ENCODE data around the gene CCDC8.

Gene CCDC8, protein sequence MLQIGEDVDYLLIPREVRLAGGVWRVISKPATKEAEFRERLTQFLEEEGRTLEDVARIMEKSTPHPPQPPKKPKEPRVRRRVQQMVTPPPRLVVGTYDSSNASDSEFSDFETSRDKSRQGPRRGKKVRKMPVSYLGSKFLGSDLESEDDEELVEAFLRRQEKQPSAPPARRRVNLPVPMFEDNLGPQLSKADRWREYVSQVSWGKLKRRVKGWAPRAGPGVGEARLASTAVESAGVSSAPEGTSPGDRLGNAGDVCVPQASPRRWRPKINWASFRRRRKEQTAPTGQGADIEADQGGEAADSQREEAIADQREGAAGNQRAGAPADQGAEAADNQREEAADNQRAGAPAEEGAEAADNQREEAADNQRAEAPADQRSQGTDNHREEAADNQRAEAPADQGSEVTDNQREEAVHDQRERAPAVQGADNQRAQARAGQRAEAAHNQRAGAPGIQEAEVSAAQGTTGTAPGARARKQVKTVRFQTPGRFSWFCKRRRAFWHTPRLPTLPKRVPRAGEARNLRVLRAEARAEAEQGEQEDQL

DNA sequence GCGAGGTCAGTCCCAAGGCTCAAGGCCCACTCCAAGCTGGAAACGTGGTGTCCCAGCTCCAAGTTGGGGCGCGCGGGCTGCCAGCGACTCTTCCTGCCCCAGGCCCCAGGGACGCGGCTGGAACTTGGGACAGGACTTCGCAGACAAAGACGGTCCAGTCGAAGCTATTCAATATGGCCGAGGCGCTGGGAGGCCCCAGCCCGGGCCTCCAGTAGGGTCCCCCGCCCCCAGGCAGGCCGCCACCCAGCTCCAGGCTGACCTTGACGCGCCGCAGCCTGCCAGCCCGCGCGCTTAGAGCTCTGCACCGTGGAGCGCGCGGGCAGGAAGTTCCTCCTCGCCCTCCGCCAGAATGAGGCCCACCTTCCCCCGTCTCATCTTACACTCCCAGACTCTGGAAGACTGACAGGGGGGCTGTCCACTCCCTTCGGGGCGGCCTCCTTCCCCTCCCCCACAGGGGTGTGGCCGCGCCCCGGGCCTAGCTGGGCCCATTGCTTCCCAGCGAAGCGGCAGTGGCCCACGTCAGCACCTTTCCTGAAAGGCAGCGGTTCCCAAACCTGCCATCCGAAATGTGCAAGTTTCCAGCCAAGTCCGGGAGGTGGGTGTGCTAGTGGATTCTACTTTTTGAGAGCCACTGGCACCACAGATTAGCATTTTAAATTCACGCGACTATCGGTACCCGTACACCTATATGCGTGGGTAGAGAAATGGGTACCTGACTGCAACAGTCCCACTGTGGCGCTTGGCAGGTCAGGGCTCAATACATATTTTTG is at the start of gene CCDC8:
TSS of gene CCDC8 (minus strand) at position 303 of the 770 bp plus-strand sequence. CDS start 754 bp downstream, outside the sequence.
- DNase-seq (ENCODE audit: low read depth, low spot score) = peak; percentile 92
- Histone ChIP-seq H3K4me1 (ENCODE audit: insufficient read depth, insufficient read length) (peaks cover 3% of the 10 kb centered on the region), H3K4me3 (ENCODE audit: insufficient read length, low read depth) (peak within 1 kb of the TSS; percentile 91), H3K27me3 (ENCODE audit: insufficient read depth, insufficient read length) (no peaks in the 10 kb centered on the region), H3K36me3 (ENCODE audit: insufficient read depth, insufficient read length, low read length) (peaks cover 24% of the 10 kb centered on the region), H3K9ac (ENCODE audit: insufficient read length, low read depth) (peak within 1 kb of the TSS; percentile 95), H3K9me3 (ENCODE audit: insufficient read depth, low read length) (no peaks in the 10 kb centered on the region)
- TF ChIP-seq YY1 (IDR thresholded peaks at IDR 0.05; ENCODE audit: insufficient read depth, insufficient read length) (no peak), SUZ12 (IDR thresholded peaks at IDR 0.05; ENCODE audit: extremely low read depth, insufficient read depth, insufficient read length) (no peak), ZNF274 (IDR thresholded peaks at IDR 0.05; ENCODE audit: low read depth, low read length) (no peak)

DNA sequence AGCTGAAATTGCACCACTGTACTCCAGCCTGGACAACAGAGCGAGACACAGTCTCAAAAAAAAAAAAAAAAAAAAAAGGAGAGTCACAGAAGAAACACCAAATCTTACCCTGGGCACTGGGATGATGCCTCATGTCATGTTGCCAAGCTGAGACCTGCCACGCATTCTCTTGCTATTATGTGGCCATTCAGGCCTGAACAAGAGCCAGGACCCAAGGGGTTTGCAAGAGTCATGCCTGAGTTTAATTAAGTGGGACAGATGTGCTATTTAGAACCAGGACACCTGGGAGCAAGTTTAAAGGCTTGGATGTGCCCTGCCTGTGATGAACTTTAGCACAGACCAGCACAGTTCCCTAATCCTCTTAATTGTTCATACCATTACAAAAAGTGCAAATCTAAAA is 48.2 kb upstream of the CCDC8 start:
- Histone ChIP-seq H3K4me1 (ENCODE audit: insufficient read depth, insufficient read length) (no peaks in the 10 kb centered on the region), H3K4me3 (ENCODE audit: insufficient read length, low read depth) (no peak overlapping the region), H3K27me3 (ENCODE audit: insufficient read depth, insufficient read length) (no peaks in the 10 kb centered on the region), H3K9ac (ENCODE audit: insufficient read length, low read depth) (no peak overlapping the region), H3K9me3 (ENCODE audit: insufficient read depth, low read length) (no peaks in the 10 kb centered on the region), H3K36me3 (ENCODE audit: insufficient read depth, insufficient read length, low read length) (no peaks in the 10 kb centered on the region)
- no peak for DNase-seq (ENCODE audit: low read depth, low spot score)
- TF ChIP-seq ZNF274 (IDR thresholded peaks at IDR 0.05; ENCODE audit: low read depth, low read length) (no peak), SUZ12 (IDR thresholded peaks at IDR 0.05; ENCODE audit: extremely low read depth, insufficient read depth, insufficient read length) (no peak), YY1 (IDR thresholded peaks at IDR 0.05; ENCODE audit: insufficient read depth, insufficient read length) (no peak)

DNA sequence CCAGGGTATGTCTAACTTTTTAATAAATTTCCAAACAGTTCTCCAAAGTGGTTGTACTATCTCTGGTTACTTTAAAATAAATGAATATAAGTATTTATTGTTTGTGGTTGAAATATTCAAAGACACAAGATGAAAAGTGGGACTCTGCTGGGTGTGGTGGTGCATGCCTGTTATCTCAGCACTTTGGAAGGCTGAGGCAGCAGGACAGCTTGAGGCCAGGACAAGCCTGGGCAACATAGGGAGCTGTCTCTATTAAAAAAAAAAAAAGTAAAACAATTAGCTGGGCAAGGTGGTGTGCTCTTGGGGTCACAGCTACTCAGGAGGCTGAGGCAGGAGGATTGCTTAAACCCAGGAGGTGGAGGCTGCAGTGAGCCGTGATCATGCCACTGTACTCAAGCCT is 47.6 kb upstream of the CCDC8 start:
- H3K36me3 ChIP-seq (ENCODE audit: insufficient read depth, insufficient read length, low read length) = no peaks in the 10 kb centered on the region
- no peaks in the 10 kb centered on the region for H3K9me3 ChIP-seq (ENCODE audit: insufficient read depth, low read length)
- H3K4me1 ChIP-seq (ENCODE audit: insufficient read depth, insufficient read length) = no peaks in the 10 kb centered on the region
- no peak overlapping the region for H3K9ac ChIP-seq (ENCODE audit: insufficient read length, low read depth)
- no peak for DNase-seq (ENCODE audit: low read depth, low spot score)
- TF ChIP-seq ZNF274 (IDR thresholded peaks at IDR 0.05; ENCODE audit: low read depth, low read length) (no peak), YY1 (IDR thresholded peaks at IDR 0.05; ENCODE audit: insufficient read depth, insufficient read length) (no peak), SUZ12 (IDR thresholded peaks at IDR 0.05; ENCODE audit: extremely low read depth, insufficient read depth, insufficient read length) (no peak)
- H3K4me3 ChIP-seq (ENCODE audit: insufficient read length, low read depth) = no peak overlapping the region
- H3K27me3 ChIP-seq (ENCODE audit: insufficient read depth, insufficient read length) = no peaks in the 10 kb centered on the region

DNA sequence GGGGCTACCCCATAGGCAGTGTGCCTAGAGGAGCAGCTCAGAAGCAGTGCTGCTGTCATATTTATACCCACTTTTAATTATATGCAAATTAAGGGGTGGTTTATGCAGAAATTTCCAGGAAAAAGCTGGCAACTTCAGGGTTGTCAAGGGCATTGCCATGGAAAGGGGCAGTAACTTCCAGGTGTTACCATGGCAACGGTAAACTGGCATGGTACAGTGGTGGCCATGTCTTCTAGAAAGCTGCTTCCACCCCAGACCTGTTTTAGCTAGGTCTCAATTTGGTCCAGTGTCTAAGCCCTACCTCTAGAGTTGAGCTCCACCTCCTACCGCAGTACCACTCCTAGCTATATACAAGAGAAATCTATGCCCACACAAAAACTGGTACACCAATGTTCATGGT is 46.7 kb upstream of the CCDC8 start:
- TF ChIP-seq SUZ12 (IDR thresholded peaks at IDR 0.05; ENCODE audit: extremely low read depth, insufficient read depth, insufficient read length) = no peak
- no peak for TF ChIP-seq YY1 (IDR thresholded peaks at IDR 0.05; ENCODE audit: insufficient read depth, insufficient read length)
- no peak for TF ChIP-seq ZNF274 (IDR thresholded peaks at IDR 0.05; ENCODE audit: low read depth, low read length)
- no peak overlapping the region for H3K4me3 ChIP-seq (ENCODE audit: insufficient read length, low read depth)
- H3K4me1 ChIP-seq (ENCODE audit: insufficient read depth, insufficient read length) = no peaks in the 10 kb centered on the region
- no peaks in the 10 kb centered on the region for H3K36me3 ChIP-seq (ENCODE audit: insufficient read depth, insufficient read length, low read length)
- DNase-seq (ENCODE audit: low read depth, low spot score) = no peak
- no peaks in the 10 kb centered on the region for H3K9me3 ChIP-seq (ENCODE audit: insufficient read depth, low read length)
- H3K9ac ChIP-seq (ENCODE audit: insufficient read length, low read depth) = no peak overlapping the region
- H3K27me3 ChIP-seq (ENCODE audit: insufficient read depth, insufficient read length) = no peaks in the 10 kb centered on the region

DNA sequence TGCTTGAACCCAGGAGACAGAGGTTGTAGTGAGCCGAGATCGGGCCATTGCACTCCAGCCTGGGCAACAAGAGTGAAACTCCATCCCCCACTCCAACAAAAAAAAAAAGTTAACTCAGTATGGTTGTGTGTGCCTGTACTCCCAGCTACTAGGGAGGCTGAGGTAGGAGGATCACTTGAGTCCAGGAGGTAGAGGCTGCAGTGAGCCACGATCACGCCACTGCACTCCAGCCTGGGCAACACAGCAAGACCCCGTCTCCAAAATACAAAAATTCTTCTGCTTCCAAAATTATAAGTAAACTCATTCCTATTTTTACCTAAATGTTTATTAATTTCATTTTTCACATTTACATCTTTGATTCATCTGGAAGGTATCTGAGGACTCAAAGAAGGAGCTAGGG is 43.6 kb upstream of the CCDC8 start:
- H3K9me3 ChIP-seq (ENCODE audit: insufficient read depth, low read length) = no peaks in the 10 kb centered on the region
- H3K9ac ChIP-seq (ENCODE audit: insufficient read length, low read depth) = no peak overlapping the region
- no peaks in the 10 kb centered on the region for H3K4me1 ChIP-seq (ENCODE audit: insufficient read depth, insufficient read length)
- TF ChIP-seq YY1 (IDR thresholded peaks at IDR 0.05; ENCODE audit: insufficient read depth, insufficient read length) = no peak
- TF ChIP-seq SUZ12 (IDR thresholded peaks at IDR 0.05; ENCODE audit: extremely low read depth, insufficient read depth, insufficient read length) = no peak
- no peak for TF ChIP-seq ZNF274 (IDR thresholded peaks at IDR 0.05; ENCODE audit: low read depth, low read length)
- no peaks in the 10 kb centered on the region for H3K27me3 ChIP-seq (ENCODE audit: insufficient read depth, insufficient read length)
- no peak for DNase-seq (ENCODE audit: low read depth, low spot score)
- H3K4me3 ChIP-seq (ENCODE audit: insufficient read length, low read depth) = no peak overlapping the region
- H3K36me3 ChIP-seq (ENCODE audit: insufficient read depth, insufficient read length, low read length) = no peaks in the 10 kb centered on the region

DNA sequence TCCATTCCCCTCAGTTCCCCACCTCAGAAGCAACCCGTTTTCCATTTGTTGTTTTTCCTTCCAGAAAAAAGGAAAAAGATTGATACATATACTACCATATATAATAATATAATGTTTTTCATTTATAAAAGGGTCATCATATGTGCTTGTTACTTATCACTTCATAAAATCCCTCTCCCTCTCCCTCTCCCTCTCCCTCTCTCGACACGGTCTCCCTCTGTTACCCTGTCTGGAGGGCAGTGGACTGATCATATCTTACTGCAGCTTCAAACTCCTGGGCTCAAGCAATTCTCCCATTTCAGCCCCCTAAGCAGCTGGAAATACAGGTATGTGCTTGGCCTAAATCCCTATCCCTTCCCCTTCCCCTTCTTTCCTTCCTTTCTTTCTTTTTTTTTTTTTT is 40.9 kb upstream of the CCDC8 start:
- H3K9ac ChIP-seq (ENCODE audit: insufficient read length, low read depth) = no peak overlapping the region
- H3K27me3 ChIP-seq (ENCODE audit: insufficient read depth, insufficient read length) = no peaks in the 10 kb centered on the region
- no peak for TF ChIP-seq YY1 (IDR thresholded peaks at IDR 0.05; ENCODE audit: insufficient read depth, insufficient read length)
- TF ChIP-seq ZNF274 (IDR thresholded peaks at IDR 0.05; ENCODE audit: low read depth, low read length) = no peak
- no peak for TF ChIP-seq SUZ12 (IDR thresholded peaks at IDR 0.05; ENCODE audit: extremely low read depth, insufficient read depth, insufficient read length)
- H3K4me3 ChIP-seq (ENCODE audit: insufficient read length, low read depth) = no peak overlapping the region
- no peaks in the 10 kb centered on the region for H3K36me3 ChIP-seq (ENCODE audit: insufficient read depth, insufficient read length, low read length)
- H3K9me3 ChIP-seq (ENCODE audit: insufficient read depth, low read length) = 0 out of 2 replicates have a peak, but pooled peaks cover 8% of the 10 kb centered on the region
- no peaks in the 10 kb centered on the region for H3K4me1 ChIP-seq (ENCODE audit: insufficient read depth, insufficient read length)
- no peak for DNase-seq (ENCODE audit: low read depth, low spot score)

DNA sequence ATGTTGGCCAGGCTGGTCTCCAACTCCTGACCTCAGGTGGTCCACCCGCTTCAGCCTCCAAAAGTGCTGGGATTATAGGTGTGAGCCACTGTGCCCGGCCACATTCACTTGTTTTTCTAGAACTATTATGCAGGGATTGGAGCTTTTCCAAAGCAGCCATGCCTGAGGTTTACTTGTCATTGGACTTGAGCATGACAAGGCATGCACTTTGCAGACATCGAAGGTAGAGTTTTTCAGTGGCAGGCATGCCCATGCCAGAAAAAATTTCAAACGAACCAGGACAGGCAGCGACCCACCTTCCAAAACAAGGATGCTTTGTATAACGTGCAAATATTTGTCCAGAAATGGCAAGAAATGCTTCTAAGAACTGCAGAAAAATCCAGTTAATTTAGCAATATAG is 40.3 kb upstream of the CCDC8 start:
- Histone ChIP-seq H3K27me3 (ENCODE audit: insufficient read depth, insufficient read length) (no peaks in the 10 kb centered on the region), H3K9me3 (ENCODE audit: insufficient read depth, low read length) (0 out of 2 replicates have a peak, but pooled peaks cover 8% of the 10 kb centered on the region), H3K4me1 (ENCODE audit: insufficient read depth, insufficient read length) (no peaks in the 10 kb centered on the region), H3K9ac (ENCODE audit: insufficient read length, low read depth) (no peak overlapping the region), H3K4me3 (ENCODE audit: insufficient read length, low read depth) (no peak overlapping the region), H3K36me3 (ENCODE audit: insufficient read depth, insufficient read length, low read length) (no peaks in the 10 kb centered on the region)
- no peak for DNase-seq (ENCODE audit: low read depth, low spot score)
- TF ChIP-seq SUZ12 (IDR thresholded peaks at IDR 0.05; ENCODE audit: extremely low read depth, insufficient read depth, insufficient read length) (no peak), ZNF274 (IDR thresholded peaks at IDR 0.05; ENCODE audit: low read depth, low read length) (no peak), YY1 (IDR thresholded peaks at IDR 0.05; ENCODE audit: insufficient read depth, insufficient read length) (no peak)
